Measurements from ENCODE around the gene CLASP1.

GRCh38 chr2:121346859-121347258, 302.4 kb downstream of the CLASP1 start:
- no peak for TF ChIP-seq TCF4 (CRISPR knock-in tag; IDR thresholded peaks at IDR 0.05; ENCODE audit: borderline replicate concordance)
- no peak for TF ChIP-seq ESRRG (CRISPR knock-in tag; IDR thresholded peaks at IDR 0.05)
- TF ChIP-seq TOX (CRISPR knock-in tag; IDR thresholded peaks at IDR 0.05; ENCODE audit: borderline replicate concordance): no peak
- TF ChIP-seq ARNTL (CRISPR knock-in tag; IDR thresholded peaks at IDR 0.05; ENCODE audit: borderline replicate concordance, low read depth): no peak
- TF ChIP-seq ZFP3 (CRISPR knock-in tag; IDR thresholded peaks at IDR 0.05): no peak
- TF ChIP-seq TSHZ2 (CRISPR knock-in tag; IDR thresholded peaks at IDR 0.05): no peak
- TF ChIP-seq GLIS3 (CRISPR knock-in tag; IDR thresholded peaks at IDR 0.05): no peak
- no peak for TF ChIP-seq PATZ1 (CRISPR knock-in tag; IDR thresholded peaks at IDR 0.05; ENCODE audit: borderline replicate concordance)
- no peak for TF ChIP-seq CSDC2 (CRISPR knock-in tag; IDR thresholded peaks at IDR 0.05)
- TF ChIP-seq ISL1 (CRISPR knock-in tag; IDR thresholded peaks at IDR 0.05): no peak
- no peak for TF ChIP-seq SNAI2 (CRISPR knock-in tag; IDR thresholded peaks at IDR 0.05)
- no peak for TF ChIP-seq ZNF70 (CRISPR knock-in tag; IDR thresholded peaks at IDR 0.05)

All from SK-N-SH treated with all-trans-retinoic acid at 6 μM for 48 hours (cell line).